HG03139 (cell line): Measurements from ENCODE around the gene CPED1.
"Not testable (repeated sequence)": the region's sequence is repeated elsewhere in the genome, so short reads cannot be mapped to it uniquely, and the experiment has no call there.

ENCODE experiments used
- ATAC-seq: cut with Tn5 transposase; IDR thresholded peaks from one replicate; pipeline ENCODE4 v1.9.1; 2021; ENCODE audit not compliant: unreplicated experiment

CPED1 gene

GRCh38 chr7:121061677-121062582, 73.4 kb downstream of the CPED1 start:
- no peak for ATAC-seq

- ATAC-seq = no peak
Measured at GRCh38 chr7:121062671-121063279, 74.3 kb downstream of the CPED1 start.

GRCh38 chr7:121067717-121068116, 79.2 kb downstream of the CPED1 start:
- ATAC-seq = not testable (repeated sequence)

- no peak for ATAC-seq
Measured at GRCh38 chr7:121069346-121070100, 81.0 kb downstream of the CPED1 start.

GRCh38 chr7:121071132-121071531, 82.6 kb downstream of the CPED1 start:
- no peak for ATAC-seq

GRCh38 chr7:121071662-121072061, 83.2 kb downstream of the CPED1 start:
- ATAC-seq = no peak

GRCh38 chr7:121072826-121073225, 84.3 kb downstream of the CPED1 start:
- no peak for ATAC-seq

- ATAC-seq = no peak
Measured at GRCh38 chr7:121073463-121074099, 85.1 kb downstream of the CPED1 start.

GRCh38 chr7:121075424-121075841, 86.9 kb downstream of the CPED1 start:
- ATAC-seq = not testable (repeated sequence)

- no peak for ATAC-seq
Measured at GRCh38 chr7:121075952-121076349, 87.4 kb downstream of the CPED1 start.

GRCh38 chr7:121076350-121077164, 88.0 kb downstream of the CPED1 start:
- ATAC-seq = no peak

GRCh38 chr7:121077165-121077630, 88.7 kb downstream of the CPED1 start:
- no peak for ATAC-seq

GRCh38 chr7:121078701-121079227, 90.3 kb downstream of the CPED1 start:
- no peak for ATAC-seq

- no peak for ATAC-seq
Measured at GRCh38 chr7:121079425-121080169, 91.1 kb downstream of the CPED1 start.

- no peak for ATAC-seq
Measured at GRCh38 chr7:121080257-121080912, 91.9 kb downstream of the CPED1 start.

- no peak for ATAC-seq
Measured at GRCh38 chr7:121080913-121081326, 92.4 kb downstream of the CPED1 start.

GRCh38 chr7:121081327-121081936, 92.9 kb downstream of the CPED1 start:
- peak; percentile 68 for ATAC-seq

- no peak for ATAC-seq
Measured at GRCh38 chr7:121082400-121083101, 94.0 kb downstream of the CPED1 start.
